NCI-H1417 treated with DMSO at 0.1 percent for 48 hours (cell line): ENCODE data around the gene SHC2.
A peak's percentile ranks its signal among the peaks of the same experiment; 100 is the strongest.
"Not testable (repeated sequence)": the region's sequence is repeated elsewhere in the genome, so short reads cannot be mapped to it uniquely, and the experiment has no call there.

Experiments used
- DNase-seq: peaks from one replicate; lab custom pipeline; 2025; lab: John Stamatoyannopoulos, UW

SHC2 gene

DNA sequence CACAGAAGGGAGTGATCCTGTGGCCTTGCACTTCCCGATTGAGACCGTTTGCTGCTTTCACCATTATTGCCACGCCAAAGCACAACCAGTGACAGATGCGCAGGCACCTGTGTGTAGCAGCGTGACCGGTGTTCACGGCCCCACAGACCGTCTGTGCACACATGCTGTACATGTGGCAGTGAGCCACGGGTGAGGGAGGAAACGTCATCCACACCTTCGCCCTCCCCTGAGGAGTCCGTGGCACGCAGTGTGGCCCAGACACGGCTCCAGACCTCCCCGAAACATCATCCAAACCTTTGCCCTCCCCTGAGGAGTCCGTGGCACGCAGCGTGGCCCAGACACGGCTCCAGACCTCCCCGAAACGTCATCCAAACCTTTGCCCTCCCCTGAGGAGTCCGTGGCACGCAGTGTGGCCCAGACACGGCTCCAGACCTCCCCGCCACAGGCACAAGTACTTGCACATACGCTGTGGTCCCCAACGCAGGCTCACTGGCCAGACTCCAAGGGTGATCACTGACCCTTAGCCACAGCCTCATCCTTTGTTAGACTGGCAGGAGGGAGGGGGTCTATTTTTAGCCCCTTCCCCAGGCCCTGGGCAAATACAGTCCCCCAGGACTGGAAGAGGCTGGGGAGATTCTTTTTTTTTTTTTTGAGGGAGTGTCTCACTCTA lies 7.9 kb upstream of the SHC2 start:
- no peak for DNase-seq

DNA sequence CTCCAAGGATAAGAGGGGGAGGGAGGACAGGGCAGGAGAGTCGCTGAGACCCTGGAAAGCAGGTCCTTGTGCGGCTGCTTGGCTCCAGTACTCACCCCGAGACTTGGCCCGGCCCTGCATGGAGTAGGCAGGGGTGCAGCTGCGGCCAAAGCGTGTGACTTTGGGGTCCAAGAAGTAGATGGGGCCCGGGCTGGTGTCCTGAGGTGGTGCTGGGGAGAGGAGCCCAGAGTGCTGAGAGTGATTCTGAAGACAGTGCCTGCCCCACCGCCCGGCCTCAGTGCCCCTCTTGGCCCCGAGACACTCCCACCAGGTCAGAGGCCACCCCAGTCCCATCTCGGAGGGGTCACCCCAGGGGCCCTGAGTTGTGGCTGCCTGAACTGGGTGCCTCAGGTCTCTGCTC lies 6.7 kb upstream of the SHC2 start:
- no peak for DNase-seq

DNA sequence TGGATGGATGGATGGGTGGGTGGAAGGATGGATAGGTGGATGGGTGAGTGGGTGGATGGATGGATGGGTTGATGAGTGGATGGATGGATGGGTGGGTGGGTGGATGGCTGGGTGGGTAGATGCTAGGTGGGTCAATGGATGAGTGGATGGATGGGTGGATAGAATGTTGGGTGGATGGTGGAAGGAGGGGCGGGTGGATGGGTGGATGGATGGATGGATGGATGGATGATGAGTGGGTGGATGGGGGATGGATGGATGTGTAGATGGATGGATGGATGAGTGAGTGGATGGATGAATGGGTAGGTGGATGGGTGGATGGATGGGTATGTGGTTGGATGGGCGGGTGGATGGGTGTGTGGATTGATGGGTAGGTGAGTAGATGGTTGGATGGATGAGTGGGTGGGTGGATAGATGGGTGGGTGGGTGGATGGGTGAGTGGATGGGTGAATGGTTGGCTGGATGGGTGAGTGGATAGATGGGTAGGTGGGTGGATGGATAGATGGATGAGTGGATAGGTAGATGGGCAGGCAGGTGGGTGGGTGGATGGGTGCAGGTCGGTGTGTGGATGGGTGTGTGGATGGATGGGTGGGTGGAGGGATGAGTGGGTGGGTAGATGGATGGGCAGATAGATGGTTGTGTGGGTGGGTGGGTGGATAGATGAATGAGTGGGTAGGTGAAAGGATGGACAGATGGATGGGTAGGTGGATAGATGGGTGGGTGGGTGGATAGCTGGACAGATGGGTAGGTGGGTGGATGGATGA lies 4.4 kb upstream of the SHC2 start:
- DNase-seq = no peak

DNA sequence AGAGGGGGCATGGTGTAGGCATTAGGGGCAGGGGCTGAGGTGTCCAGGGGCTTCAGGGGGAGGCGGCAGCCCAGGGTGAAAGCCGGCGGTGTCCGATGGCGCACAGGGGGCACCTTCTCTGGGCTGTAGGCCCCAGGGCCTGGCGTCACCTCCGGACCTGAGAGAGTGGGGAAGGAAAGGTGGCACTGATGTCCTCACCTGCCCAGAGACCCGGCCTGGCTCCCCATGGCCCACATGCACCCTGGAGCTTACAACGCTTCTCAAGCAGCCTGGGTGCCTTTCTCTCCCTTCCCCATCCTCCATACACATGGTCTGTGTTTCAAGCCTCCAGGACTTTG lies 3.3 kb upstream of the SHC2 start:
- no peak for DNase-seq

DNA sequence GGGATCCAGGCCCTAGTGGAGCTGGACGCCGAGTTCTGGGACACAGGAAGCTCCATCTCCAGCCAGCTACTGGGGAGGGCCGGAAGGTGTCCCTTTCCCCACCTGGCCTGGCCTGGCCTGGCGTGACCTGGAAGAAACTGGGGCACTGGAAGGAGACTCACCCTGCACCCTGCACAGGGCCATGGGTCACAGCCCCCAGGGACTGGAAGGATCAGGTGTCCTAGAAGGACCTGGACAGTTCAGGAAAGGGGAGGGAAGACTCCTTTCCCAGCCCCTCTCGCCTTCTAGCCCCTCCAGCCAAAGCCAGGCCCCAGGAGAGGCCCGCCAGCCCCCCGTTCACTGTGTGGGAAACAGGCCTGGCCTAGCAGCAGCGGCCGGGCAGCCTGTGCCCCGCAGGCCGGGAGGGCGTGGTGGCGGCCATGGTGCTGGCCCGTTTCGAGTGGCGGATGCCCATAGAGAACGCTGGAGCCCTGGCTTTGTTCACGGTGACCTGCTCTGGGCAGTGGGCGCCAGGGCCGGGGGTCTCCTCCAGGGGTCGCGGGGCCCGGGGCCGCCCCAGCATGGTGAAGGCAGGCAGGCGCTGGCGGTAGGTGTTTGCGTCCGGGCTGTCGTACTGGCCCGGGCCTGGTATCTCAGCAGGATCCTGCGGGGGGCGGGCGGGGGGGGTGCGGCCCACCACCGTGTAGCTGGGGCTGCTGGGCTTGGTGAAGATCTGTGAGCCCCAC lies 2.8 kb upstream of the SHC2 start:
- no peak for DNase-seq

DNA sequence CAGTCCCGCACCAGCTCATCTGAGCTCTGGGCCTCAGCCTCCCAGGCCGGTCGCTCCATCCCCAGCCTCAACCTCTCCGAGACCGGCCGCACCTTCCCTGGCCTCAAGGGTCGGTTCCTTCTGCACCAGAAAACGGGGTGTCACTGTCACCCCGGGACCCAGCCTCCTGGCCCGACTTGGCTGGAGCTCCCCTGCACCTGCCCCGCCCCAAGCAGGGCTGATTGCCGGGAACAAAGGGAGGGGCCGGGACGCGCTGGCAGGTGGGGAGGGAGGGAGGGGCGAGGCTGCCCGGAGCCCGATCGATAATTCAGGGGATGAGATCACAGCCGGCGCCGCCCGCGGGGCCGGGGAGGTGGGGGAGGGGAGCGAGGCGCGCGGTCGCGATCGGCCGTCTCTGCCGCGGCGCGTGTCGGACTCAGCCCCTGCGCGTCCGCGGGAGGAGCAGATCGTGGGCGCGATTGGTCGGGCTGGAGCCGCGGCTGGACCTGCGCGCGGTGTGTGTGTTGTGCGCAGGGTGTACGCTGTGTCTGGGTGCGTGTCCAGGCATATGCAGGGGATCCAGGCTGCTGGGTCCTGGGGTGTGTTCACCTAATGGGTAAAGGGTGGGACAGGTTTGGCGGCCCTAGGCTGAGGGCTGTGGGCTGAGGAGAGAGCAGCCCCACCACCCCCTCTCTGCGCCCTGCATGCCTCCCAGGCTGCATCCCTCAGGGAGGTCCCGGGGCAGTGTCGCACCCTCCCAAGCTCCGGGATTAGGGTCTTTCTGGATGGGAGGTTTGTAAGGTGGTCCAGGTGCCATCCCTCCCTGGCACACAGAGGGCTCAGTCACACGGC lies 1.1 kb upstream of the SHC2 start:
- peak; percentile 44 for DNase-seq

- peak; percentile 86 for DNase-seq
Measured at GRCh38 chr19:459724-460511, 915 bp downstream of the SHC2 start.

DNA sequence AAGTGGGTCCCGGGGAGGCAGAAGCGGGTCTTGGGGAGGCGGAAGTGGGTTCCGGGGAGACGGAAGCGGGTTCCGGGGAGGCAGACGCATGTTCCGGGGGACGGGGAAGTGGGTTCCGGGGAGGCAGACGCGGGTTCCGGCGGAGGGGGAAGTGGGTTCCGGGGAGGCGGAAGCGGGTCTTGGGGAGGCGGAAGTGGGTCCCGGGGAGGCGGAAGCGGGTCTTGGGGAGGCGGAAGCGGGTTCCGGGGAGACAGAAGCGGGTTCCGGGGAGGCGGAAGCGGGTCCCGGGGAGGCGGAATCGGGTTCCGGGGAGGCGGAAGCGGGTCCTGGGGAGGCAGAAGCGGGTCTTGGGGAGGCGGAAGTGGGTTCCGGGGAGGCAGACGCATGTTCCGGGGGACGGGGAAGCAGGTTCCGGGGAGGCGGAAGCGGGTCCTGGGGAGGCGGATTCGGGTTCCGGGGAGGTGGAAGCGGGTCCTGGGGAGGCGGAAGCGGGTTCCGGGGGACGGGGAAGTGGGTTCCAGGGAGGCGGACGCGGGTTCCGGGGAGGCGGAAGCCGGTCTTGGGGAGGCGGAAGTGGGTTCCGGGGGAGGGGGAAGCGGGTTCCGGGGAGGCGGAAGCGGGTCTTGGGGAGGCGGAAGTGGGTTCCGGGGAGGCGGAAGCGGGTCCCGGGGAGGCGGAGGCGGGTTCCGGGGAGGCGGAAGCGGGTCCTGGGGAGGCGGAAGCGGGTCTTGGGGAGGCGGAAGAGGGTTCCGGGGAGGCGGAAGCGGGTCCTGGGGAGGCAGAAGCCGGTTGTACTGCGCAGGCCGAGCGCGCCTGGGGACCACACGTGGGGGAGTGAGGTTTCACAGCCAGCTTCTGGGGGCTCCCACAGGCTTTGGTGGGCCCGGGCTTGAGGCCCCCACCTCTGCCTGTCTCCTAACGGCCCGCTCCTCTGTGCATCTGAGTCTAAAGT lies 2.5 kb downstream of the SHC2 start:
- no peak for DNase-seq

GRCh38 chr19:457636-458035 lies 3.2 kb downstream of the SHC2 start:
- DNase-seq = no peak

DNA sequence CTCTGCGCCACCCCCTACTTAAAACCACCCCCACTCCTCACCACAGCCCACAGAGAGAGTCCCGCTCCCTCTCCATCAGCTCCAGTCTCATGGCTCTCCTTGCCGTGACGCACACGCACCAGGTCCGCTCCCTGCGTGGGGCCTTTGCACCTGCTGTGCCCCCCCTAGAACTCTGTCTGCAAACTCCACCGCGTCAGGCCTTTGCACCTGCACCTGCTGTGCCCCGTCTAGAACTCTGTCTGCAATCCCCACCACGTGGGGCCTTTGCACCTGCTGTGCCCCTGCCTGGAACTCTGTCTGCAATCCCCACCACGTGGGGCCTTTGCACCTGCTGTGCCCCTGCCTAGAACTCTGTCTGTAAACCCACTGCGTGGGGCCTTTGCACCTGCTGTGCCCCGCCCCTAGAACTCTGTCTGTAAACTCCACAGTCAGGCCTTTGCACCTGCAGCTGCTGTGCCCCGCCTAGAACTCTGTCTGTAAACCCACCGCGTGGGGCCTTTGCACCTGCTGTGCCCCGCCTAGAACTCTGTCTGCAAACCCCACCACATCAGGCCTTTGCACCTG lies 4.2 kb downstream of the SHC2 start:
- DNase-seq = no peak

GRCh38 chr19:455851-456546 lies 4.8 kb downstream of the SHC2 start:
- DNase-seq = no peak

DNA sequence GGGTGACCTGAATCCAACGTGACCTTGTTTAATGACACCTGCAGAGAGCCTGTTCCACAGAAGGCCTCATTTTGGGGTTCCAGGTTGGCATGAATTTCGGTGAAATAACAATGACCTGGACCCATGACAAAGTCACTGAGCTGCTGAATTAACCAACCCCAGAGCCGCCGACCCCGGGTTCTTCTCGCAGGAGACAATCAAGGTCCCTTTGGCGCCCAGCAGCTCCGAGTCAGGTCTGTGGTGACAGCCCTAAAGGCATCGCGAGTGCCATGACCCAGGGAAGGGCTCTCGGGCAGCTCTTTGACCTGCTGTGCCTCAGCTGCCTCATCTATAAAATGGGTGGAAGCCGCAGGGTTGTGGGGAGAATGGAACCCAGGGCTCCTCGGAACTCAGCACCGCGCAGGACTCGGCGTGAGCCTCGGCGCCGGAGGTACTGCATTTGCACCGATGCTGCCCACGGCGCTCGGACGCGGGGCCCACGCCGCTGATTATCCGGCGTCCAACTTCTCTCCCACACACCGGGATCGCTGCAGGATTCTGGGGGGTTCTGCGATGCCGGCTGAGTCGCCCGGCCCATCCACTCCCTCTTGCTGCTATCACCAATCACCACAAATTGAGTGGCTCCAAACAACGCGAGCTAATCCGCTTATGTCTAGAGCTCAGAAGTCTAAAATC lies 5.7 kb downstream of the SHC2 start:
- DNase-seq = no peak

GRCh38 chr19:453606-454005 lies 7.2 kb downstream of the SHC2 start:
- DNase-seq = no peak

- DNase-seq = no peak
Measured at GRCh38 chr19:452829-453228, 8.0 kb downstream of the SHC2 start.

GRCh38 chr19:450912-451481 lies 9.8 kb downstream of the SHC2 start:
- not testable (repeated sequence) for DNase-seq

DNA sequence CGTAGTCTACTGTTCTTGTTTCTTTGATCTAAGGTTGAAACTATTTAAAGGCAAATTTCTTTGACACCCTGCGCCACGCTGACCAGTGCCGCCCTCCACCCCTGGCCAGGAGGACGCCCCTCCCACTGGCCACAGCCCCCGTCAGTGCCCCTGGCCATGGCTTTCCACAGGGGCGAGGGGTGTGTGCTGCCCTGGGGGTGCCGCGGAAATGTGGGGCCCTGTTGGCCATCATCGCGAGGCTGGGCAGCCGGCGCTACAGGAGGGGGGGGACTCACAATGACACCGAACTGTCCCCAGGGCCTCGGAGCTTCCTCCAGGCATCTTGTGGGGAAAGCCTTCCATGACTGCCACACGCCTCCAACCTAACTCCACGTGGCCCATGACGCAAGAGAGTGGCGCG lies 10.9 kb downstream of the SHC2 start:
- DNase-seq = no peak

GRCh38 chr19:447816-448560 lies 12.8 kb downstream of the SHC2 start:
- no peak for DNase-seq

GRCh38 chr19:447064-447426 lies 13.8 kb downstream of the SHC2 start:
- no peak for DNase-seq
